HCT116 (cell line): ENCODE data around the gene CFAP119. TPM values are rescaled to one million over a fixed set of nuclear protein-coding genes. Genes with fewer than 3 reads are reported as not detected.
"Not testable (repeated sequence)": the region's sequence is repeated elsewhere in the genome, so short reads cannot be mapped to it uniquely, and the experiment has no call there.

ENCODE experiments used
- ATAC-seq: fragments of 200-7000 bp; cut with Tn5 transposase; 2 replicates; pipeline ENCODE4 v1.9.1; 2020; ENCODE audit warnings: mild to moderate bottlenecking, moderate library complexity
- BruUV-seq: library from RNA; stranded (reverse); fragments of 400-500 nt; replicated peaks from 2 replicates; lab custom pipeline; 2021; lab: Mats Ljungman, UMichigan
- CTCF ChIA-PET: fragments of 300-600 bp; sonication (Branson Sonifier 250); formaldehyde crosslinking; loops from one replicate; lab custom pipeline; 2021; ENCODE audit warnings: antibody characterized with exemption; lab: Charles Lee
- POLR2A ChIA-PET: fragments of 300-600, 350-600 bp; sonication (Branson Sonifier 250); formaldehyde crosslinking; loops from one replicate; lab custom pipeline; 2021; ENCODE audit warnings: antibody characterized with exemption; lab: Charles Lee
- RAD21 ChIA-PET, 2 experiments: fragments of 300-600 bp; sonication (Branson Sonifier 250); formaldehyde crosslinking; loops; one replicate each; lab custom pipeline; 2023; ENCODE audit warnings: low total read pairs in 2 of 2; ENCODE audit not compliant: uncharacterized antibody in 2 of 2, unreplicated experiment in 2 of 2, low non-redundant PET in 1 of 2; lab: Charles Lee
- DNase-seq: peaks from one replicate; pipeline ENCODE4 v3.0.0-alpha.2; 2010; ENCODE audit warnings: low read depth, low spot score
- H2AFZ ChIP-seq: fragments of 200-600 bp; shearing (Covaris generic), sonication (generic); 2 replicates; pipeline ENCODE4 v1.6.1; 2017; ENCODE audit warnings: low read depth, mixed run types, mixed read lengths, antibody characterized with exemption, low read length; ENCODE audit not compliant: poor library complexity, severe bottlenecking
- H3K27ac ChIP-seq: 2 replicates; pipeline ENCODE4 v1.5.1; 2012; ENCODE audit warnings: low read depth, low read length
- H3K27me3 ChIP-seq: fragments of 200-600 bp; sonication (generic); 2 replicates; pipeline ENCODE4 v1.6.1; 2016; ENCODE audit warnings: mixed run types, low read length, mixed read lengths; ENCODE audit not compliant: insufficient read depth
- H3K36me3 ChIP-seq, 2 experiments: fragments of 200-500 bp in 1 of 2; fragments of 200-600 bp in 1 of 2; sonication (Bioruptor generic) in 1 of 2; sonication (generic) in 1 of 2; 2 replicates each; pipeline versions ENCODE4 v1.5.1 to v1.6.1; 2014 to 2016; ENCODE audit warnings: low read length in 2 of 2, inconsistent platforms in 1 of 2, mixed read lengths in 1 of 2, mixed run types in 1 of 2; ENCODE audit not compliant: insufficient read depth in 2 of 2, control insufficient read depth in 1 of 2
- H3K4me1 ChIP-seq, 2 experiments: fragments of 200-600 bp in 1 of 2; sonication (generic) in 1 of 2; 2 replicates each; pipeline versions ENCODE4 v1.5.1 to v1.6.1; 2012 to 2017; ENCODE audit warnings: low read length in 2 of 2, inconsistent platforms in 1 of 2, mild to moderate bottlenecking in 1 of 2, mixed read lengths in 1 of 2, mixed run types in 1 of 2, moderate library complexity in 1 of 2; ENCODE audit not compliant: insufficient read depth in 2 of 2, control insufficient read depth in 1 of 2
- H3K4me2 ChIP-seq: fragments of 200-600 bp; sonication (generic); 2 replicates; pipeline ENCODE4 v1.6.1; 2017; ENCODE audit warnings: mixed run types, low read length, mixed read lengths
- H3K4me3 ChIP-seq, 2 experiments: fragments of 200-600 bp in 1 of 2; sonication (generic) in 1 of 2; replicated peaks in 1 of 2; 2 replicates each; pipeline ENCODE4 v1.5.1; 2011 to 2016; ENCODE audit warnings: low read length in 2 of 2, control low read depth in 1 of 2, low read depth in 1 of 2, mild to moderate bottlenecking in 1 of 2, mixed read lengths in 1 of 2, mixed run types in 1 of 2
- H3K79me2 ChIP-seq: fragments of 200-600 bp; sonication (generic); 2 replicates; pipeline ENCODE4 v1.6.1; 2017; ENCODE audit warnings: mild to moderate bottlenecking, mixed run types, low read length, moderate library complexity, mixed read lengths; ENCODE audit not compliant: insufficient read depth
- H3K9ac ChIP-seq: fragments of 200-600 bp; sonication (generic); 2 replicates; pipeline ENCODE4 v1.6.1; 2016; ENCODE audit warnings: low read length, mixed read lengths
- H3K9me2 ChIP-seq: fragments of 200-600 bp; sonication (generic), shearing (Covaris generic); 2 replicates; pipeline ENCODE4 v1.6.1; 2017; ENCODE audit warnings: mixed run types, mild to moderate bottlenecking, moderate library complexity; ENCODE audit not compliant: insufficient read depth
- H3K9me3 ChIP-seq, 2 experiments: fragments of 200-500 bp in 1 of 2; fragments of 200-600 bp in 1 of 2; sonication (Bioruptor generic) in 1 of 2; sonication (generic) in 1 of 2; 2 replicates each; pipeline ENCODE4 v1.6.1; 2014 to 2017; ENCODE audit warnings: low read length in 2 of 2, mixed read lengths in 2 of 2, inconsistent platforms in 1 of 2, low read depth in 1 of 2, mild to moderate bottlenecking in 1 of 2, mixed run types in 1 of 2, moderate library complexity in 1 of 2; ENCODE audit not compliant: control insufficient read depth in 1 of 2, insufficient read depth in 1 of 2
- H4K20me1 ChIP-seq: fragments of 200-600 bp; sonication (generic), shearing (Covaris generic); 2 replicates; pipeline ENCODE4 v1.6.1; 2017; ENCODE audit warnings: mixed run types, mild to moderate bottlenecking, moderate library complexity; ENCODE audit not compliant: insufficient read depth
- POLR2A ChIP-seq: IDR thresholded peaks from 2 replicates; pipeline ENCODE4 v1.7.0; 2011; ENCODE audit warnings: borderline replicate concordance; ENCODE audit not compliant: insufficient read depth, insufficient read length; ENCODE audit errors: extremely low read depth
- SIN3A ChIP-seq: IDR thresholded peaks from 2 replicates; pipeline ENCODE4 v1.6.1; 2012; ENCODE audit warnings: low read depth
- TCF7L2 ChIP-seq: IDR thresholded peaks from 2 replicates; pipeline ENCODE4 v1.7.0; 2011; ENCODE audit warnings: borderline replicate concordance, inconsistent platforms; ENCODE audit not compliant: insufficient read depth, insufficient read length; ENCODE audit errors: extremely low read depth
- ZFX ChIP-seq: fragments of 450-650 bp; IDR thresholded peaks from 2 replicates; pipeline ENCODE4 v1.6.1; 2017
- intact Hi-C: fragments of 100-400 bp; cut with micrococcal nuclease; formaldehyde crosslinking; loops from 2 replicates; pipeline ENCODE4 v1.10.0; 2022
- total RNA-seq: library from RNA; stranded (reverse); gene quantifications from one replicate; pipeline ENCODE4 v1.2.1, GENCODE V29; 2021; ENCODE audit not compliant: unreplicated experiment
- TF ChIP-seq, protein P1 (sequence below): IDR thresholded peaks from 2 replicates; pipeline ENCODE4 v1.6.1; 2011; ENCODE audit warnings: mild to moderate bottlenecking, low read length, moderate library complexity; ENCODE audit not compliant: insufficient replicate concordance; ENCODE audit errors: extremely low read depth
- TF ChIP-seq, protein P2 (sequence below): IDR thresholded peaks from 2 replicates; pipeline ENCODE4 v1.6.1; 2012

CFAP119 gene
- total RNA-seq, 1 experiment from 2014 or later, result 12.6 TPM

DNA sequence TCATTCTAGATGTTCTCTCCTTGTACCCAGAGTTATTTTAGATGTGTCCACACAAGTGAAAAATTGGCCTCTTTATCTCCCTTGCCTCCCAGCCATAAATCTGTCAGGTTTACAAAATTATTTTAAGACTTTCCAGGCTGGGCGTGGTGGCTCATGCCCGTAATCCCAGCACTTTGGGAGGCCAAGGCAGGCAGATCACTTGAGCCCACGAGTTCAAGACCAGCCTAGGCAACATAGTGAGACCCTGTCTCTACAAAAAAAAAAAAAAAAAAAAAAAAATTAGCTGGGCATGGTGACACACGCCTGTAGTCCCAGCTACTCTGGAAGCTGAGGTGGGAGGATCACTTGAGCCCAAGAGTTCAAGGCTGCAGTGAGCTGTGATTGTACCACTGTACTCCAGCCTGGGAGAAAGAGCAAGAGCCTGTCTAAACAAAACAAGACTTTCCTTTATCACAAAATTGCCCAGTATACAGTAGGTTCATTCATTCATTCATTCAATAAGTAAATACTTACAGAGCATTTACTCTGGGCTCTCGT is 47.1 kb upstream of the CFAP119 start:
- ATAC-seq, H3K9me2 ChIP-seq, H3K9me3 ChIP-seq, H3K27me3 ChIP-seq, POLR2A ChIA-PET, RAD21 ChIA-PET, H3K9ac ChIP-seq, BruUV-seq, H3K79me2 ChIP-seq, CTCF ChIA-PET, H3K27ac ChIP-seq, H4K20me1 ChIP-seq, H3K36me3 ChIP-seq, H3K4me3 ChIP-seq, H3K4me2 ChIP-seq, H2AFZ ChIP-seq, DNase-seq: not testable (repeated sequence)
- H3K4me1 ChIP-seq, result peaks cover 11 to 20% of the 10 kb centered on the region in 2 experiments; a peak in 3 of 4 replicates
- intact Hi-C loops, result loop anchor here (5.0 kb wide), 1 partner anchor 68 kb away; no protein-coding TSS in a partner anchor

DNA sequence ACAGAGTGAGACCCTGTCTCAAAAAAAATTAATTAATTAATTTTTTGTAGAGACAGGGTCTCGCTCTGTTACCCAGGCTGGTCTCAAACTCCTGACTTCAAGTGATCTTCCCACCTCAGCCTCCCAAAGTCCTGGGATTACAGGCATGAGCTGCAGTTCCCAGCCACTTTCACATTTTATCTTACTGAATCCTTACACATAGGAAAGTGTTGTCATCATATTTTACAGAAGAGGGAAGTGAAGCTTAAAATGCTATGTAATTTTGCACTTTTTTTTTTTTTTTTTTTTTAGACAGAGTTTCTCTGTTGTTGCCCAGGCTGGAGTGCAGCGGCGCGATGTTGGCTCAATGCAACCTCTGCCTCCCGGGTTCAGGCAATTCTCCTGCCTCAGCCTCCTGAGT is 46.3 kb upstream of the CFAP119 start:
- no peak overlapping the region for H2AFZ ChIP-seq
- H3K9me2 ChIP-seq, result no peaks in the 10 kb centered on the region
- H3K4me2 ChIP-seq, result no peak overlapping the region
- no peaks in the 10 kb centered on the region for H3K9me3 ChIP-seq
- H3K4me1 ChIP-seq, result peaks cover 8 to 16% of the 10 kb centered on the region in 2 experiments; a peak in 3 of 4 replicates
- DNase-seq (no peak), ATAC-seq (no peak)
- H3K36me3 ChIP-seq, result no peaks in the 10 kb centered on the region
- CTCF ChIA-PET, result interaction anchor here (1.0 kb wide), 1 partner anchor 398 kb away, joined by 3 read pairs; no protein-coding TSS in a partner anchor
- no TSS peak for BruUV-seq
- RAD21 ChIA-PET, result no interaction called here
- no peaks in the 10 kb centered on the region for H3K27me3 ChIP-seq
- POLR2A ChIA-PET, result no interaction called here
- no peak overlapping the region for H3K9ac ChIP-seq
- H3K4me3 ChIP-seq, result no peak overlapping the region
- no peaks in the 10 kb centered on the region for H3K79me2 ChIP-seq
- no peaks in the 10 kb centered on the region for H4K20me1 ChIP-seq
- H3K27ac ChIP-seq, result no peak overlapping the region
- TF ChIP-seq POLR2A (no peak), ZFX (no peak), SIN3A (no peak), TCF7L2 (no peak)
- TF ChIP-seq, protein P1, sequence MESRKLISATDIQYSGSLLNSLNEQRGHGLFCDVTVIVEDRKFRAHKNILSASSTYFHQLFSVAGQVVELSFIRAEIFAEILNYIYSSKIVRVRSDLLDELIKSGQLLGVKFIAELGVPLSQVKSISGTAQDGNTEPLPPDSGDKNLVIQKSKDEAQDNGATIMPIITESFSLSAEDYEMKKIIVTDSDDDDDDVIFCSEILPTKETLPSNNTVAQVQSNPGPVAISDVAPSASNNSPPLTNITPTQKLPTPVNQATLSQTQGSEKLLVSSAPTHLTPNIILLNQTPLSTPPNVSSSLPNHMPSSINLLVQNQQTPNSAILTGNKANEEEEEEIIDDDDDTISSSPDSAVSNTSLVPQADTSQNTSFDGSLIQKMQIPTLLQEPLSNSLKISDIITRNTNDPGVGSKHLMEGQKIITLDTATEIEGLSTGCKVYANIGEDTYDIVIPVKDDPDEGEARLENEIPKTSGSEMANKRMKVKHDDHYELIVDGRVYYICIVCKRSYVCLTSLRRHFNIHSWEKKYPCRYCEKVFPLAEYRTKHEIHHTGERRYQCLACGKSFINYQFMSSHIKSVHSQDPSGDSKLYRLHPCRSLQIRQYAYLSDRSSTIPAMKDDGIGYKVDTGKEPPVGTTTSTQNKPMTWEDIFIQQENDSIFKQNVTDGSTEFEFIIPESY, result no peak
- TF ChIP-seq, protein P2, sequence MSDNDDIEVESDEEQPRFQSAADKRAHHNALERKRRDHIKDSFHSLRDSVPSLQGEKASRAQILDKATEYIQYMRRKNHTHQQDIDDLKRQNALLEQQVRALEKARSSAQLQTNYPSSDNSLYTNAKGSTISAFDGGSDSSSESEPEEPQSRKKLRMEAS, result no peak
- intact Hi-C loops, result loop anchor here (5.0 kb wide), 1 partner anchor 69 kb away; no protein-coding TSS in a partner anchor
